IPS-15b (cell line): ENCODE measurements around the gene C16orf87.

Experiments used
- H3K27me3 ChIP-seq: one replicate; pipeline ENCODE4 v1.6.1; 2013; ENCODE audit warnings: low read length; ENCODE audit not compliant: control insufficient read depth, insufficient read depth
- H3K36me3 ChIP-seq: one replicate; pipeline ENCODE4 v1.6.1; 2013; ENCODE audit warnings: low read length; ENCODE audit not compliant: control insufficient read depth, insufficient read depth
- H3K4me1 ChIP-seq: one replicate; pipeline ENCODE4 v1.6.1; 2013; ENCODE audit warnings: mild to moderate bottlenecking, low read length; ENCODE audit not compliant: control insufficient read depth, insufficient read depth
- H3K4me3 ChIP-seq: one replicate; pipeline ENCODE4 v1.5.1; 2013; ENCODE audit warnings: low read depth, low read length
- H3K9ac ChIP-seq: one replicate; pipeline ENCODE4 v1.6.1; 2013; ENCODE audit warnings: low read depth, mild to moderate bottlenecking, low read length
- H3K9me3 ChIP-seq: one replicate; pipeline ENCODE4 v1.6.1; 2013; ENCODE audit warnings: mild to moderate bottlenecking, low read length; ENCODE audit not compliant: control insufficient read depth, insufficient read depth

Gene C16orf87

DNA sequence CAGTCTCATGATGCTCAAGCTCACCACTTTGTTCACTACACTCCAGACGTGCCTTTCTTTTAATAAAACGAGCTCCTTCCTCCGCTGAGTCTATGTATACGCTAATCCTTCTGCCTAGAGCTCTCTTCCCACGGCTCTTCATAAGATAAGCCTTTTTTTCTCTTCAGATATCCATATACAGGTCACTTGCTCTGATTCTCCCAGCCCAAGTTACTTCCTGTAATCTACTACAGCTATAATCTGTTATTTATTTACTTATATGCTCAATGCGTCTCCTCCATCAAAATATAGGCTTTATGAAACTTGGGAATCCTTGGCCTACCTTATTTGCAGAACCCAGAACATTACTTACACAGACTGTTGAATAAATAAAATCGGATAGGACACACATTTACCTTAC is 17.4 kb downstream of the C16orf87 start:
- H3K36me3 ChIP-seq, result no peaks in the 10 kb centered on the region
- H3K27me3 ChIP-seq, result no peaks in the 10 kb centered on the region
- no peak overlapping the region for H3K4me3 ChIP-seq
- no peaks in the 10 kb centered on the region for H3K9me3 ChIP-seq
- no peak overlapping the region for H3K9ac ChIP-seq
- H3K4me1 ChIP-seq, result no peaks in the 10 kb centered on the region

DNA sequence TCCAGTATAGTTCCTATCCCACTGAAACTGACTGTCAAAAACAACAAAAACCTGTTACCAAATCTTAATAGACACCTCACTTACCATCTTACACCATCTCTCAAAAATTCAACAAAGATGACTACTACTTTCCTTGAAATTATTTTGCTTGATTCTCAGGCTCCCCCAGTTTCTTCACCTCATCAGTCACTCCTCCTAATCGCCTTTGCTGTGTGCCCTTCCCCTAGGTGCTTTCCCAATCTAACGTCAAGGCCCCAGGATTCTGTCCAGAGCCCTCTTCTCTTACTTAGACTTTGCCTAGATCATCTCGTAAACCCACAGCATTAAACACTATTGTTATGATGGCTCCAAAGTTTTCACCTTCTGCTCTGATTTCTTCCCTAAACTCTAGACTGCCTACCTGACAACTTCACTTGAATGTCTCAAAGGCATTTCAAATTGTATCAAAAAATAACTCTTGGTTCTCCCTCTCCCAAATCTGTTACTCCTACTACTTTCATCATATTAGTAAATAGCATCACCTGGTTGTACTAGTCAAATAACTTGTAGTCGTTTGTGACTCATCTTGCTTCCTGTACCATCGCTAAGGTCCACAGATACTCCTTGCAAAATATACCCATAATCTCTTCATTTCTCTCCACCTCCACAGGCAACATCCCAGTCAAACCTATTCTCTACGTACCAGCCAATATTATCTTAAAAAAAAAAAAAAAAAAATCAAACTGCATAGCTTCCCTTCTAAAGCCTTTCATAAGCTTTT is 18.0 kb downstream of the C16orf87 start:
- H3K4me3 ChIP-seq, result no peak overlapping the region
- no peaks in the 10 kb centered on the region for H3K9me3 ChIP-seq
- no peak overlapping the region for H3K9ac ChIP-seq
- H3K27me3 ChIP-seq, result no peaks in the 10 kb centered on the region
- no peaks in the 10 kb centered on the region for H3K36me3 ChIP-seq
- no peaks in the 10 kb centered on the region for H3K4me1 ChIP-seq

- Histone ChIP-seq H3K36me3 (no peaks in the 10 kb centered on the region), H3K4me3 (no peak overlapping the region), H3K27me3 (no peaks in the 10 kb centered on the region), H3K4me1 (no peaks in the 10 kb centered on the region), H3K9me3 (no peaks in the 10 kb centered on the region), H3K9ac (no peak overlapping the region)
These were observed 19.3 kb downstream of the C16orf87 start for GRCh38 chr16:46811682-46812081.

DNA sequence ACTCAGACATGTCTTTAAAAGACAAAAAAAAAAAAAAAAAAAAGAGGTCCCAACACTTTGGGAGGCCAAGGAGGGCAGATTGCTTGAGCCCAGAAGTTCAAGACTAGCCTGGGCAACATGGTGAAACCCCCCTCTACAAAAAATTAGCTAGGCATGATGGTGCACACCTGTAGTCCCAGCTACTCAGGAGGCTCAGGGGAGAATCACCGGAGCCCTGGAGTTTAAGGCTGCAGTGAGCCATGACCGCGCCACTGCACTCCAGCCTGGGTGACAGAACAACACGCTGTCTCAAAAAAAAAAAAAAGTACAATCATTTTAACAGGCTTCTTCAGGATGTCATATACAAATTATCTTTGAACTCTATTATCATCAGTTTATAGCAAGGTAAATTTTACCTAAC is 22.0 kb downstream of the C16orf87 start:
- H3K4me1 ChIP-seq, result no peaks in the 10 kb centered on the region
- H3K9me3 ChIP-seq, result no peaks in the 10 kb centered on the region
- no peak overlapping the region for H3K4me3 ChIP-seq
- no peak overlapping the region for H3K9ac ChIP-seq
- H3K36me3 ChIP-seq, result no peaks in the 10 kb centered on the region
- no peaks in the 10 kb centered on the region for H3K27me3 ChIP-seq

GRCh38 chr16:46807336-46807735 is 23.6 kb downstream of the C16orf87 start:
- H3K9me3 ChIP-seq, result no peaks in the 10 kb centered on the region
- no peak overlapping the region for H3K4me3 ChIP-seq
- H3K27me3 ChIP-seq, result no peaks in the 10 kb centered on the region
- H3K4me1 ChIP-seq, result no peaks in the 10 kb centered on the region
- H3K9ac ChIP-seq, result no peak overlapping the region
- H3K36me3 ChIP-seq, result no peaks in the 10 kb centered on the region

- H3K4me1 ChIP-seq, result no peaks in the 10 kb centered on the region
- no peaks in the 10 kb centered on the region for H3K27me3 ChIP-seq
- no peak overlapping the region for H3K9ac ChIP-seq
- no peaks in the 10 kb centered on the region for H3K36me3 ChIP-seq
- no peaks in the 10 kb centered on the region for H3K9me3 ChIP-seq
- no peak overlapping the region for H3K4me3 ChIP-seq
These were observed 27.6 kb downstream of the C16orf87 start for GRCh38 chr16:46803373-46803772.

- Histone ChIP-seq H3K27me3 (no peaks in the 10 kb centered on the region), H3K4me3 (no peak overlapping the region), H3K4me1 (no peaks in the 10 kb centered on the region), H3K9ac (no peak overlapping the region), H3K36me3 (no peaks in the 10 kb centered on the region), H3K9me3 (no peaks in the 10 kb centered on the region)
These were observed 29.4 kb downstream of the C16orf87 start for GRCh38 chr16:46801428-46802049.

DNA sequence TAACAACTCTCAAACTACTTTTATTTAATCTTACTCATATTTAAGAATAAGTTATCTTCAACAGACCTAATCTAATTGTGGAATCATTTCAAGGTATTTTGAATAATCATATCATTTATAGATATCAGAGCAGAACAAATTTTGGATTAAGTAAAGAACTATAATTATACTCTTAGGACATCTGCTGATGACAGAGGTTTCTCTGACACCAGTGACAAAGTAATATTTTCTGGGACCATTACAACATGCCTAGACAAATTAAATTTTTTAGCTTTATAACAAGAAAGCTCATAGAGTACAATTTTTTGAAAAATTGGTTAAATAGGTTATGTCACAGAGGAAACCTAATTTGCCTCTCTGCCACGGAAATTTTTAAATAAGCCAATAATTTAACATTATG is 30.5 kb downstream of the C16orf87 start:
- H3K9me3 ChIP-seq, result no peaks in the 10 kb centered on the region
- no peak overlapping the region for H3K4me3 ChIP-seq

GRCh38 chr16:46797501-46797900 is 33.5 kb downstream of the C16orf87 start:
- Histone ChIP-seq H3K4me3 (no peak overlapping the region), H3K36me3 (no peaks in the 10 kb centered on the region), H3K27me3 (no peaks in the 10 kb centered on the region), H3K9me3 (no peaks in the 10 kb centered on the region), H3K9ac (no peak overlapping the region), H3K4me1 (no peaks in the 10 kb centered on the region)

More for the DNA sequence above, 30.5 kb downstream of the C16orf87 start:
- H3K36me3 ChIP-seq, result no peaks in the 10 kb centered on the region
- no peaks in the 10 kb centered on the region for H3K4me1 ChIP-seq
- H3K9ac ChIP-seq, result no peak overlapping the region
- H3K27me3 ChIP-seq, result no peaks in the 10 kb centered on the region

GRCh38 chr16:46796764-46797269 is 34.2 kb downstream of the C16orf87 start:
- H3K36me3 ChIP-seq, result no peaks in the 10 kb centered on the region
- no peak overlapping the region for H3K4me3 ChIP-seq
- H3K9me3 ChIP-seq, result no peaks in the 10 kb centered on the region
- no peaks in the 10 kb centered on the region for H3K27me3 ChIP-seq
- no peak overlapping the region for H3K9ac ChIP-seq
- no peaks in the 10 kb centered on the region for H3K4me1 ChIP-seq

GRCh38 chr16:46793841-46794240 is 37.1 kb downstream of the C16orf87 start:
- H3K4me1 ChIP-seq, result peaks cover 6% of the 10 kb centered on the region
- no peak overlapping the region for H3K9ac ChIP-seq
- no peak overlapping the region for H3K4me3 ChIP-seq
- no peaks in the 10 kb centered on the region for H3K36me3 ChIP-seq
- no peaks in the 10 kb centered on the region for H3K9me3 ChIP-seq
- no peaks in the 10 kb centered on the region for H3K27me3 ChIP-seq
